Upper lobe of left lung (tissue), 4 donors: ENCODE results near the gene PIM3.

ENCODE experiments used
- POLR2AphosphoS5 ChIP-seq, 2 donors: sonication (generic); formaldehyde crosslinking; IDR thresholded peaks; one replicate each; pipeline ENCODE4 v1.5.1; 2017; ENCODE audit warnings: antibody characterized with exemption in 2 of 2
- TF ChIP-seq, protein P1 (sequence below), 6 experiments: fragments of 450-650 bp in 4 of 6; fragments of 200-600 bp in 2 of 6; sonication (generic) in 2 of 6; IDR thresholded peaks; one replicate each; pipeline ENCODE4 v1.5.1; 2016 to 2019; ENCODE audit warnings: antibody characterized with exemption in 6 of 6

DNA sequence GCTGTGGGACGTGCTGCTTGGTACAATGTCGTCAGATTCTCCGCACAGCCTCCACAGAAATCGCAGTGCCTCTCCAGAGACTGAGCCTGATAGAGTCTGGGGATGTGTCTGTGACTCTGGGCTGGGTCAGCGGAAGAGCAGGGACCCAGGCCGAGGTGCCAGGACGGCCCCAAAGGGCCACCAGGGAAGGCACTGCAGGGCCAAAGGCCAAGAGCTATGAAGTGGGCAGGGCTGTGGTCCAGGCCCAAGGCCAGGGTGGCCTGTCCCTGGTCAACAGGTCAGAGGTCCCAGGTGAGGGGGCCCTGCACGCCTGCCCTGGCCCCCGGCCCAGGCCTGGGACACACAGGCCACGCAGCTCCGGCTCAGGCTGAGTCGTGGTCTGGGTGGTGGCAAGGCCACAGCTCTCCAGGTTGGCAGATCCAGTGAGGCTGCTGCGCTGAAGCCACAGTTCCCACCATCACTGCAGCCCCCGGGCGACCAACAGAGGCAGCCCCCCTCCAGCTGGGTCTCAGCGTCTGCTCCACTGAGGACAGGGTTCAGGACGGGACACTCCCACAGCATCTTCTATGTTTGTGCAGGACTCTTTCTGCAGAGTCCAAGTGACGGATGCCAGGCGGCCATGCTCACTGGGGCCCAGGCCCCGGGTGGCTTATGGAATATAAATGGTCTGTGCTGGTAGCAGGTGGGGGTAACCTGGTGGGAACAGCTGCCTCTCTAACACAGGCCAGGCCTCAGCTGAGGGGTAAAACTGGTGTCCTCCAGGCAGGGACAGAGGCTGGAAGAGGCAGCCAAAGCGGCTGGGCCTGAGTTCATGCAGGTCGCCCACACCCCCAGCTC, 4.8 kb upstream of the PIM3 start:
- no peak for TF ChIP-seq POLR2AphosphoS5 (IDR thresholded peaks at IDR 0.05)
- TF ChIP-seq, protein P1, sequence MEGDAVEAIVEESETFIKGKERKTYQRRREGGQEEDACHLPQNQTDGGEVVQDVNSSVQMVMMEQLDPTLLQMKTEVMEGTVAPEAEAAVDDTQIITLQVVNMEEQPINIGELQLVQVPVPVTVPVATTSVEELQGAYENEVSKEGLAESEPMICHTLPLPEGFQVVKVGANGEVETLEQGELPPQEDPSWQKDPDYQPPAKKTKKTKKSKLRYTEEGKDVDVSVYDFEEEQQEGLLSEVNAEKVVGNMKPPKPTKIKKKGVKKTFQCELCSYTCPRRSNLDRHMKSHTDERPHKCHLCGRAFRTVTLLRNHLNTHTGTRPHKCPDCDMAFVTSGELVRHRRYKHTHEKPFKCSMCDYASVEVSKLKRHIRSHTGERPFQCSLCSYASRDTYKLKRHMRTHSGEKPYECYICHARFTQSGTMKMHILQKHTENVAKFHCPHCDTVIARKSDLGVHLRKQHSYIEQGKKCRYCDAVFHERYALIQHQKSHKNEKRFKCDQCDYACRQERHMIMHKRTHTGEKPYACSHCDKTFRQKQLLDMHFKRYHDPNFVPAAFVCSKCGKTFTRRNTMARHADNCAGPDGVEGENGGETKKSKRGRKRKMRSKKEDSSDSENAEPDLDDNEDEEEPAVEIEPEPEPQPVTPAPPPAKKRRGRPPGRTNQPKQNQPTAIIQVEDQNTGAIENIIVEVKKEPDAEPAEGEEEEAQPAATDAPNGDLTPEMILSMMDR (IDR thresholded peaks at IDR 0.05): no peak
